Activated naive CD4-positive, alpha-beta T cell treated with Interleukin-2 at 50 U/mL for 16 hours (primary cell): ENCODE results near the gene HOXA7.

Experiments used
- DNase-seq: peaks from one replicate; pipeline ENCODE4 v3.0.0-alpha.2; 2020

HOXA7 gene

DNA sequence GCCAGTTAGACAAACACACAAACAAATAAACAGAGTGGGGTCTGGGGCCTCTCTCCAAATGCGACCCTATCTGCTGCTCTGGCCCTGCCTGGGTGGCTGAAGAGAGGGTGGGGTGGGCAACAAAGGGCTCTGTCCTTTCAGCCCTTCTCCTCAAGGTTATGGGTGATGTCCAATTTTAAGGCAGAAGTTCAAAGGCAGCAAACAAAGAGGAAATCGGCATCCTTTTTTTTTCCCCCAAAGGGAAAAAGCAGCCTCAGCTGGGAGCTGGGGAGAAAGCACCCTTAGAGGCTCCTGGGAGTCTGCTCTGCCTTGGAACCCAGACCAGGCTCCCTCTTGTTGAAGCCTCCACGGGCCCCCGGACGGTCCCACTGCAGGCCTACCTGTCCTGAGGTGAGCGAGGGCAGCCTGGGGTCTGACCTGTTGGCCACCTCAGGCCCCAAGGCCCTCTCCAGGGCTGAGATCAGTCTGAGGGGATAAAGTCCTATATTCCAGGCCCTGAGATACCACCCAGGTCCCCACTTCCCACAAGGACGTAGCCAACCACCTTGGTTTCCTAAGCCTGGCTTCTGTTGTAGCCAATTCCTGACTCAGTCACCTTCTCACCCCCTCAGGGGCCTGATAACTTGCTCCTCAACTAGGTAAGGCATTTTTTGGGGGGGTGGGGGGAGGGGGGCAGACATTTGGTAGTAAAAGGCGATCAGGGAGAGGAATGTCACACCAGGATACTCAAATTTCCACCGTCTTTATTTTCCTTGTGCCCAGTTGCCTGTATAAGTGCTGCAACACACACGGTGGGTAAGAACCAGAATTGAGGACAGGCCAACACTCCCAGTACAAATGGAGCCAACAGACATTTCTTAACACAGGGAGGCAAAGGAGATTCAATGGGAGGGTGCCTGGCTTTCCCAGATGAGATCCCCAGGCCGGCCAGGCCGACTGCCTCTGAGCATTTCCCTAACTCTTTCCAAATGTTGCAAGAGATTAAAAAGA lies 24.3 kb upstream of the HOXA7 start:
- DNase-seq = peak; percentile 1

DNA sequence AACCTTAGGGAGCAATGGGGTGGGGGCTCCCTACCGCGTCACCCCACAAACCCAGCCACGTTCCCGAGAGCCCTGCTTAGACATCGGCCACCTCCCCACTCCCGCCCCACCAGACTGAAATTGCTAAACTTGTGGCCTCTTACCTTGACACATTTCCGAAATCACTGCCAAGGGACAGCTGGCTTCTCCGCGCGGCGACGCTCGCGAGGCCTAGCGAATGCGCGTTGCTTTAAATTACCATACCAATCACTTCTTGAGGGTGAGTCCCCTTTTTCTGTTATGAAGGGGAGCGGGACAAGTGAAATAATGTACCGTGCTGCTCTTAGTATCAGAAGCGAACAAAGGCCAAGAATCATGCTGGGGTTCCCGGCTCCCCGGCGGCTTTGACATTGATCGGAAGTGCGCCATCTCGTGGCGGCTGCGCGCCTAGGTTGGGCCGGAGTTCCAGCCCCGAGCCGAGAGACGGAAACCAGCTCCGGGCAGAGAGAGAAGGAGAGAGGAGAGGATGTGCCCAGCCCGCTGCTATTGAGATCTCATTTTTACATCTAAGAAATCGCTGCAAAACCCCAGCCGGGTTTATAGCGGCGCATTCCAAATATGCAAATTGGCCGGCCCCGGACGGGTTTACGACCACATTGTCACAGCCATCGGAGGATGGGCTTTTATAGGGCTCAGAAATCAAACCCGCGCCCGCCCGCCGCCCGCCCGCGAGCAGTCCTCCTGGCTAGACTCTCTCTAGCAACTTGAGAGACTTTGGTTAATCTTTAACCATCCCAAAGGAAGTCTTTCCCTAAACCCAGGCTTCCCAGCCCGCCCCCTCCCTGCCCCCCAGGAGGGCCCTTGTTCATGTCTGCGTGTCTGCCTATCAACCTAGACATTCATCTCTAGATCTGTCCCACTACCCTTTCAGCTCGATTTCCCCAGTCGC lies 23.3 kb upstream of the HOXA7 start:
- peak; percentile 58 for DNase-seq

GRCh38 chr7:27179030-27179429 lies 22.6 kb upstream of the HOXA7 start:
- no peak for DNase-seq

DNA sequence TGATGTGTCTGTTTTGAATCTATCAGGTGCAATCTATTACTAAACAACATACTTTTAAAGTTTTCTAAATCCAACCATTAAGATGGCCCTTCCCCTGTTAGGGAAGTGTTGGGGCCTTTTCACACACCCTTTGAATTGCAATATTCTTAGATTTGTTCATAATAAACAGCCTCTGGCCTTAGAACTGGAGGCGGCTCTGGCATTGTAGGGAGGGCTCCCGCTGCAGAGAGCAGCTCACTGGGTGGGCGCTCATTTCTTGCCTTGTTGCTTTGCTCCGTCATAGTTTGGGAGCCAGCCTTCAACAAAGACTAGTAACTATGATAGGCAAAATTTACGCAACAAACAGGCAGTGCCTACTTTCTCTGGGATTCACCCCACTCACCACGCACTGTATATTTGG lies 21.9 kb upstream of the HOXA7 start:
- DNase-seq = no peak

- no peak for DNase-seq
Measured at GRCh38 chr7:27177795-27178320, 21.4 kb upstream of the HOXA7 start.

DNA sequence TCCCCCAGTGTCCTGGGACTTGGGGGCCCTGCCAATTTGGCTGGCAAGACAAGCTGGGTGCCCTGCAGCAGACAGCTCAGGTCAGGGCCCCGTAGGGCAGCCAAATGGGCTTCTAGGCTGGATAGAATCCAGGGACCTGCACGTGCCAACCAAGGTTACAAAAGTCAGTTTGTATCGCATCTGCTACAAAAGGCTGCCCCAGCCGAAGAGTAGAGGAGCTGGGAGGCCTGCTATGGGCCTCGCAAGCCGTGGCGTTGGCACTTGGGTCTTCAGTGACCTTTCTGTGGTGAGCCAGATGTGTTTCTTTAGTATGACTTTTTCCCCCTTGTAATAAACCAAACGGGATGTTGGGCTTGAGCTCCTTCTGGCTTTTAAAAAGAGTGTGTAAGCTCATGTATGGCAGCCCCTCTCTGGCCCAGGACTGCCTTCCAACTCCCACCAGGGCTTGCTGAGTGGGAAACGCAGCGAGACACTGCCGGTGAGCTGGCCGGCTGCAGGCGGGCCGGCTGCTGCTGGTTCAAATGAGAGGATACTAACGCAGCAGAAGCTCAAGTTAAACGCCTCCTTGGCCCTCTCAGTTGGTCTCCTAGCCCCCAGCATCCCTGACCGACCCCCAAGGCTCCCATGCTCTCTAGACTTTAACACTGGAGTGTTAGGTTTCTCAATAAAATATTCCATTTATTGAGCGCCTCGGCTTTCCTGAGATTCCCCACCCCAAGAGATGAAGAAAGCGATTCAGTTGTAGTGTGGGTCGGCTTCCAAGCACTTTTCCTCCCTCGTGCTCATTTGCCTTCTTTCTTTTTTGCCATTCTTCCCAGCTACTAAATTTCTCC lies 20.7 kb upstream of the HOXA7 start:
- DNase-seq = no peak

GRCh38 chr7:27176524-27176845 lies 20.0 kb upstream of the HOXA7 start:
- DNase-seq = no peak

DNA sequence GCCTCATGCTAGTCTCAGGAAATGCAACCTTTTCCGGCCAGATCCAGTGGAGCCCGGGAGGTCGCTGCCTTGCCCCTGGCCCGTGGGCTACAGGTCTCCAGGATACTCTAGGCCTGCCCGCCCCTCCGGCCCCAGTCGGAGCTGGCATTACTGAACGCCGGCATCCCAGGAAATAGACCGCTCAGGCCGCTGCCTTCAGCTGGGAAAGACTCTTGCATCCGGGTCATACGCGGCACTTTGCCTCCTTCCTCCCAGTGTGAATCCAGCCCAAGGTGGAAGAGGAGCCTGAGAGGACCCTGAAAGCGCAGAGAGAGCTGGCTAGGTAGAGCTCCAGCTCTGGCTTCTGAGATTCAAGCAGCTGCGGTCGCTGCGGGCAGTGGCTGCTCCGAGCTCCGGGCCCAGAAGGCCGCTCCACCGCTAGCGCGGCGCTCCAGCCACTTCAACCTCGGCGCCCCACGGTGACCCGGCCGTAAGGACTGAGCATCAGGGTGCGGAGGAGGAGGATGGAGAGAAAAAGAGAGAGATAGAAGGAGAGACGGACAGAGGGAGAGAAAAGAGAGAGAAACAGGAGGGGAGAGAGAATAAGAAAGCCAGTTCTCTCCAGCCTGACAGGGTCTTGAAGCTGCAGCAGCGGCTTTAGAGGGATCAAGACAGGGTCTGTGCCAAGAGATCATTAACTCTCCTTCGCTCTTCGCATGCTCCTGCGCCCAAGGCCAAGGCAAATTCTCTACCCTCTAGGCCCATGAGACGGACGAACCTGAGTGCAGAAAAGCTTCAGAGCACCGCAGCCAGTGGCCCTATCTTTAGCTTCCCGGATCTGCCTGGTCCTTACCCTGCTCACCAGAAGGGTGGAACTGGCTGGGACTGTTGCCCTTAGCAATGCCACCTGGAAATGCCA lies 19.4 kb upstream of the HOXA7 start:
- DNase-seq = no peak

- peak; percentile 1 for DNase-seq
Measured at GRCh38 chr7:27174874-27175625, 18.6 kb upstream of the HOXA7 start.

GRCh38 chr7:27173956-27174873 lies 17.7 kb upstream of the HOXA7 start, which contains the start of gene HOXA10:
Gene HOXA10, minus strand, starts transcription at chr7:27174320. Its CDS starts 14 bp downstream, at chr7:27174306.
- peak; percentile 3 for DNase-seq

DNA sequence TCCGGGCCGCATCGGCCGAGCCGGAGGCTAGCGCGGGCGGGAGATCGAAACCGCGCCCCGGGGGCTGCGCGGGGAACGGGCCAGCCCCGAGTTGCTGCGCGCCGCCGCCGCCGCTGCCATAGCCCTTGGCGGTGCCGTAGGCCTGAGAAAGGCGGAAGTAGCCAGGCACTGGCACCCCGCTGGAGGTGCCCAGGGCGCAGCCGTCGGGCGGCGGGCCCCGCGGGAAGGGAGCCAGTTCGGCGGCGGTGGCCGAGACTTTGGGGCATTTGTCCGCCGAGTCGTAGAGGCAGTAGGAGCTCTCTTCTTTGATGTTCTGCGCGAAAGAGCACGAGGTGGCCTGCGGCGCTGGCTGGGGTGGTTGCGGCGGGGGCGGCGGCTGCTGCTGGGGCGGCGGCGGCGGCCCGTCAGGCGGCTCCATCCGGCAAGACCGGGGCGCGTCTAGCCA lies 17.1 kb upstream of the HOXA7 start:
- DNase-seq = peak; percentile 35

- DNase-seq = peak; percentile 21
Measured at GRCh38 chr7:27172823-27173510, 16.5 kb upstream of the HOXA7 start.

DNA sequence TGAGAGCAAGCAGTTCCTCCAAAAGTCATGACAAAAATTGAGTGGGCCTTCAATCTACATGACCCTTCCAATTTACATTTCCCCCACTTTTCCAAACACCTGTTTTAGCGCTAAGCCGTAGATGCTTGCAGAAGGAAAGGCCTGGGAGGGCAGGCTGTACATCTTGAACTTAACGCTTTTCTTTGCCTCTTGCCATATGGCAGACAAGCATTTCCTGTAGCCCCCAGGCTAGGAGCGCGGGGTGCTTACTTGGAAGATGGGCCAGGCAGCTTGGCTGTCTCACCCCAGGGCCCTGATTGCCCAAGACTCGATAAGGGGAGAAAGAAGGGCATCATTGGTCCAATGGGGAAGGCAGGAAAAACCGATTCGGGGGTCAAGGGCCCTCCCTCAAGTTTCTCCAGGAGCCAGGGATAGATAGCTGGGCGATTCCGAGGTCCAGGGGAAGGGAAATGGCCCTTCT lies 15.9 kb upstream of the HOXA7 start:
- peak; percentile 1 for DNase-seq

DNA sequence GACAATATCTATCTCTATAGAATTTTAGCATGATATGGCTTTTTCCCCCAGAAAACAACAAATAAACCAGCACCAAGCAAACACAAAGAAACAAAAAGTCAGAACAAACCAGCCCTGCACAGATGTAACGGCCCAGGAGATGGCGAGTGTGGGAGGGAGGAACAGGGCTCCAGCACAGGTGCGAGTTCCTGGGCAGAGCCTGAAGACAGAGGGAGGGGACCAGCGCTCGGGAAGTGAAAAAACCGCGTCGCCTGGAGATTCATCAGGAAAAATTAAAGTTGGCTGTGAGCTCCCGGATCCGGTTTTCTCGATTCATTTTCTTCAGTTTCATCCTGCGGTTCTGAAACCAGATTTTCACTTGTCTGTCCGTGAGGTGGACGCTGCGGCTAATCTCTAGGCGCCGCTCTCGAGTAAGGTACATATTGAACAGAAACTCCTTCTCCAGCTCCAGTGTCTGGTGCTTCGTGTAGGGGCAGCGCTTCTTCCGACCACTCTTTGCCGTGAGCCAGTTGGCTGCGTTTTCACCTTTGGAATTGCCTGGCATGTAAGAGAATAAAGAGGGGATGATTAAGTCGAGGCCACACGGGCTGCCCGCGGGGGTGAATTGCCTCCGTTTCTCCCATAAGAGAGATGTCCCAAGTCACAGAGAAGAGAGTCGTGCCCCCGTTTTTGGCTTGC lies 15.3 kb upstream of the HOXA7 start:
- DNase-seq = peak; percentile 1

- DNase-seq = peak; percentile 1
Measured at GRCh38 chr7:27171325-27171636, 14.8 kb upstream of the HOXA7 start.

GRCh38 chr7:27170426-27171324 lies 14.2 kb upstream of the HOXA7 start:
- DNase-seq = no peak
